GM18505 (cell line): ENCODE data around the gene TTLL11.

Source experiments
- ATAC-seq: cut with Tn5 transposase; IDR thresholded peaks from one replicate; pipeline ENCODE4 v1.9.1; 2021; ENCODE audit not compliant: unreplicated experiment
- POLR2A ChIP-seq: IDR thresholded peaks from 4 replicates; pipeline ENCODE4 v1.6.1; 2011; ENCODE audit warnings: borderline replicate concordance; ENCODE audit not compliant: insufficient read depth, insufficient read length; ENCODE audit errors: extremely low read depth

TTLL11 gene

GRCh38 chr9:121784731-121785411 lies 308.2 kb downstream of the TTLL11 start:
- TF ChIP-seq POLR2A = no peak
- ATAC-seq = no peak

DNA sequence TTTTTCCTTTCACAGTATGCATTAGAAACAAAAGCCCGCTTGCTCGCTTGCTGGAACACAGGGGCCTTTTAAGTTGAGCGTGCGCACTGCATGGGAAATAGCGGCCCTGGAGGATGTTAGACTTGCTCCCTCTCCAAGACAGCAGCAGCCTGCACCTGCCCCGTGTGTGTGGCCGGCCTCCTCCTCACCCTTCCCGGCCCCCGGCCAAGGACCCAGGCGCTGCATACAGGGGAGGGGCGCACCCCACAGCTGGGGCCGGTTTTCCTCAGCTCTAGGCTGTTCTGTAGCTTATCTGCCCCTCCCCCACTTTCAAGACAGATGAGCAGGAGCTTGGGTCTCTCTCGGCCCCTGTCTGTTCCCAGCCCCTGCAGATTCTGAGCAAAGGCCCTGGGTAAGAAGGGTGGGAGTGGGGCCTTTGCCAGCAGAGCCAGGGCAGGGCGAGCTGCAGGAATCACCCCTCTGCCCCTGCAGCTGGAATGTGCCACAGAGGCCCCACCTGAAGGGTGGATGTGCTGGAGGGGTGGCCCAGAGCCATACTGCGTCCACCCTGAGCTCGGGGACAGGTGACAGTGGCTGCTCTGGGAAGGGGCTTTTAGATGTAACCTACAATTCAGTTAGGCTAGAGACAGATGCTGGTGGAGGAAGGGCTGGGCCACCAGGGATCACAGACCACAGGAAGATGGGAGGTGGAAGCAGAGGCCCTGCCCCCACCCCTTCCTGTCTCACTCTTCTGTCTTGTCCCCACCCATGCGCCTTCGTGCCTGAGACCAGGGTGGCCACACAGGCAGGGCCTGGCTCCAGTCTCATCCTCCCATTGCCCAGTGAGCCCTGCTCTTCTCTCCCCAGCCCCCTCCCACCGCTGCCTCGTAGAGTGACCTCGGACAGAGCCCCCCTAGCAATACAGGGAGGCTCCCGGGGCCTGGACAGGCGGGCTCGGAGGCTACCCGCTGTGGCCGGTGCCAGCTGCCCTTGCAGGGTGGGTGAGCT lies 309.3 kb downstream of the TTLL11 start:
- no peak for ATAC-seq
- TF ChIP-seq POLR2A = no peak

GRCh38 chr9:121783111-121783510 lies 310.0 kb downstream of the TTLL11 start:
- no peak for TF ChIP-seq POLR2A
- no peak for ATAC-seq

DNA sequence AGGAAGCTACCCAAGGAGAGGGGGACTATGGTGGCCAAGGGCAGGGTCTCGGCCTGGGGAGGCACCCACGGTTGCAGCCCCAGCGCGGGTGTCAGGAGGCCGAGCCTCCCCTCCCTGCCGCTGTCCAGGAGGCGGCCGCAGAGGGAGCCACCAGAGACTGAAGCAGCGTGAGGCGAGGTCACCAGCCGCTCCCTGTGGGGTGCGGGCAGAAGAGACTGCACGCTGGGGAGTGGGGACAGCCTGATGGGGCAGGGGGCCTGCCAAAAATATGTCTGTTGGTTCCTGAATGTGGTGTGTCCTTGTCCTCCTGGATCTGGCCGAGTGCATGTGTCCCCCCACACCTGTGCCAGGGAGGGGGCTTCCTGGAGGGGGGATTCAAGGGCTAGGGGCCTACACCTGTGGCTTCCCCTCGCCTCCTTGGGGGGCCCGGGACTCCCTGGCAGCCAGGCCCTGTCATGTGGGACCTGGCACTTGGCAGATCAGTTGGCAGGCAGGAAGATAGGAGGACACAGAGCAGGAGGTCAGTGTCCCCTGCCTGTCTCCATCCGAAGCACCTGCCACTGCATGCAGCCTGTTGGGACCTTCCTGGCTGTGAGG lies 310.5 kb downstream of the TTLL11 start:
- TF ChIP-seq POLR2A = no peak
- no peak for ATAC-seq

DNA sequence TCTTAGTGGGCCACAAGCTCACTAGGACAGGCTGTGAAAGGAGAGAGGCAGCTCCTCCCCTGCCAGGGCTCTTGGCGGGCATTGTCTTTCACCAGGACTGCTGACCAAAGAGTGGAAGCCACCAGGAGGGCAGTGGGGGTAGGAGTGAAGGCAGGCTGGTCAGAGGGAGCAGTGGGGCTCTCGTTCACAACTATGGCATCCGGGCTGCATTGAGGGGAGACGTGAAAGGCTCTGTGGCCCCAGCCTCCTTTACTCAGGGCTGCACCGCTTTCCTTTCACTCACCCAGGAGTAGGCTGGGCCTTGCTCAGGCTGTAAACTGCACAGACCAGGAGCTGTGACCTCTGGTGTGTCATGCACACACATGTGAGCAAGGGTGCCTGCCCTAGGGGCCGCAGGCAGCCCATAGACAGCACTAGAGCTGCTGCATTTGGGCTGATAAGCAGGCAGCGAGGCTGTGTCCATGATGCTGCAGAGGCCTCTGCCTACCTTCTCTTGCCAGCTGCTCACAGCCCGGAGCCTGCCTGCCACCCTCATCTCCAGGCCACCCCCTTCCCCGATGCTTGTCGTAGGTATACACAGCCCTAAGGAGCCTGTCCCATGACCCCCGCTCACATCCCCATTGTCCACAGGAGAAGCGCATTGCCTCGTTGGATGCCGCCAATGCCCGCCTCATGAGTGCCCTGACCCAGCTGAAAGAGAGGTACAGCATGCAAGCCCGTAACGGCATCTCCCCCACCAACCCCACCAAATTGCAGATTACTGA lies 311.2 kb downstream of the TTLL11 start:
- no peak for TF ChIP-seq POLR2A
- ATAC-seq = no peak

GRCh38 chr9:121781145-121781548 lies 312.0 kb downstream of the TTLL11 start:
- no peak for ATAC-seq
- no peak for TF ChIP-seq POLR2A

DNA sequence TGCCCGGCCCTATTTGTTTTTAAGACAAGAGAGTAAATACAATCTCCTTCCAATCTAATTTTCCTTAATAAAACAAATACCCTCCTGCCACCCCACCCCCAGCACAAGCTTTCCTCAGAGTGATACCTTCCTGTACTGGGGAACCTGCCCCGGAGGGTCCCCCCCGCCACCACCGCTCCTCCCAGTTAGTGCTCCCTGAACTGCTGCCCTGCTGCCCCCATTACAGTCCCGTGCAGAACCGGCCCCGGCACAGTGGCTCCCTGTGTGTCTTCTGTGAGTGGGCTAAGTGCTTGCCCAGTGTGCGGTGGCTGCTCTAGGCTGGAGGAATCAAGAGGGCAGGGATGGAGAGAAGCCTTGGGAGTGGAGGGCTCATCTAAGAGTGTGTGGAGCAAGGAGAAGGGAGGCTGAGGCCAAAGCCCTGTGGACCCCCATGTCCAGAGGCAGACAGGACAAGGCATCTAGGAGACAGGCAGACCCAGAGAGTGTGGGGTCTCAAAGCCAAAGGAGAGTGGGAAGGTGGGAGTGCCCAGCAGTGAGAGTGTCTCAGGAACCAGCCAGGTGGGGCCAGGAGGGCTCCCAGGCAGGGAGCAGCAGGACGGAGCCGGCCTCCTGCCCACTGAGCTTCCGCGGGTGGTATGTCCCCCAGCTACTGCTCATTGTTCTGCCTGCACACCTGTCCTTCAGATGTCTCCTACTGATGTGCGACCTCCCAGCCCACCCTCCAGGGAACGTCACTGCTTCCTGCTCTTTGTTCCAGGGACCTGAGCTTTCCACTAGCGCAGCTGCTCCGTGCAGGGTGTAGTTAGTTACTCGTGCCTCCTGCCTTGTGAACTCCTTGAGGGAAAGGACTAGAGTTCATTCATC lies 312.7 kb downstream of the TTLL11 start:
- TF ChIP-seq POLR2A = no peak
- ATAC-seq = no peak

- no peak for TF ChIP-seq POLR2A
- no peak for ATAC-seq
Measured at GRCh38 chr9:121779381-121780117, 313.6 kb downstream of the TTLL11 start.

- no peak for TF ChIP-seq POLR2A
Measured at GRCh38 chr9:121778252-121779225, 314.6 kb downstream of the TTLL11 start.

More at GRCh38 chr9:121778252-121779225, 314.6 kb downstream of the TTLL11 start:
- ATAC-seq = no peak
